HepG2 (cell line): ENCODE results near the gene CLCC1. TPM values are rescaled to one million over a fixed set of nuclear protein-coding genes. Genes with fewer than 3 reads are reported as not detected.

Source experiments
- ATAC-seq: fragments of 200-7000 bp; cut with Tn5 transposase; 3 replicates; pipeline ENCODE4 v1.9.1; 2020; ENCODE audit warnings: mild to moderate bottlenecking, moderate library complexity
- BruUV-seq: library from RNA; stranded (reverse); fragments of 400-500 nt; replicated peaks from 2 replicates; lab custom pipeline; 2021; lab: Mats Ljungman, UMichigan
- CTCF ChIA-PET: fragments of 300-600 bp; formaldehyde crosslinking; extraction: SDS; loops from one replicate; lab custom pipeline; 2021; ENCODE audit warnings: low total read pairs, inconsistent platforms, low intra/inter-chr PET ratio; lab: Yijun Ruan, JAX
- POLR2A ChIA-PET: fragments of 350-600 bp; sonication (Branson Sonifier 250); formaldehyde crosslinking; loops from one replicate; lab custom pipeline; 2020; ENCODE audit warnings: antibody characterized with exemption, inconsistent platforms; lab: Yijun Ruan, JAX
- DNase-seq: peaks from one replicate; pipeline ENCODE4 v3.0.0-alpha.2; 2015; ENCODE audit warnings: low spot score
- FAIRE-seq: peaks from 3 replicates; lab custom pipeline; 2011; peaks lifted over from hg19 to GRCh38; lab: Jason Lieb, UNC
- H2AFZ ChIP-seq: one replicate; pipeline ENCODE4 v1.6.1; 2011; ENCODE audit warnings: low read length, inconsistent platforms
- H3K27ac ChIP-seq: fragments of 300-600 bp; 3 replicates; pipeline ENCODE4 v1.8.0; 2011; ENCODE audit warnings: mixed run types, mild to moderate bottlenecking, mixed read lengths, low read length, inconsistent platforms; ENCODE audit not compliant: insufficient read depth; ENCODE audit errors: extremely low read length
- H3K27me3 ChIP-seq, 2 experiments: fragments of 200-600 bp in 1 of 2; 2 replicates in 1 of 2; 3 replicates in 1 of 2; pipeline versions ENCODE4 v1.6.0 to v1.8.0; 2011; ENCODE audit warnings: low read length in 2 of 2, mild to moderate bottlenecking in 2 of 2, moderate library complexity in 2 of 2, inconsistent platforms in 1 of 2; ENCODE audit not compliant: insufficient read depth in 2 of 2, control insufficient read depth in 1 of 2
- H3K36me3 ChIP-seq, 2 experiments: fragments of 200-600 bp in 1 of 2; replicated peaks in 1 of 2; 2 replicates in 1 of 2; 3 replicates in 1 of 2; pipeline versions ENCODE4 v1.5.1 to v1.8.0; 2011; ENCODE audit warnings: low read length in 2 of 2, inconsistent platforms in 1 of 2; ENCODE audit not compliant: insufficient read depth in 2 of 2, control insufficient read depth in 1 of 2
- H3K4me1 ChIP-seq: 2 replicates; pipeline ENCODE4 v1.5.1; 2012; ENCODE audit warnings: low read length, inconsistent platforms; ENCODE audit not compliant: insufficient read depth
- H3K4me2 ChIP-seq: 2 replicates; pipeline ENCODE4 v1.6.0; 2011; ENCODE audit warnings: low read depth, low read length, inconsistent platforms
- H3K4me3 ChIP-seq, 3 experiments: fragments of 200-600 bp in 1 of 3; sonication (generic), shearing (Covaris generic) in 1 of 3; replicated peaks in 1 of 3; 2 replicates each; pipeline ENCODE4 v1.5.1; 2011 to 2016; ENCODE audit warnings: low read length in 3 of 3, inconsistent platforms in 2 of 3, low read depth in 2 of 3, mild to moderate bottlenecking in 2 of 3, control low read depth in 1 of 3, mixed read lengths in 1 of 3; ENCODE audit not compliant: insufficient read depth in 1 of 3
- H3K79me2 ChIP-seq: one replicate; pipeline ENCODE4 v1.6.1; 2011; ENCODE audit warnings: low read length, inconsistent platforms; ENCODE audit not compliant: insufficient read depth
- H3K9ac ChIP-seq: 2 replicates; pipeline ENCODE4 v1.6.0; 2011; ENCODE audit warnings: mild to moderate bottlenecking, low read depth, low read length, inconsistent platforms; ENCODE audit not compliant: insufficient read depth
- H3K9me3 ChIP-seq: 2 replicates; pipeline ENCODE4 v1.5.1; 2012; ENCODE audit warnings: mild to moderate bottlenecking, low read length
- H4K20me1 ChIP-seq: 2 replicates; pipeline ENCODE4 v1.6.0; 2011; ENCODE audit warnings: inconsistent platforms, mild to moderate bottlenecking, low read length, moderate library complexity; ENCODE audit not compliant: insufficient read depth
- CREB1 ChIP-seq, 2 experiments: fragments of 450-650 bp in 1 of 2; IDR thresholded peaks; 2 replicates each; pipeline ENCODE4 v1.6.1; 2016 to 2017; ENCODE audit warnings: control low read depth in 1 of 2, mild to moderate bottlenecking in 1 of 2, missing compliant biosample characterization in 1 of 2, missing genetic modification characterization in 1 of 2
- ELF4 ChIP-seq: sonication (generic); formaldehyde crosslinking; IDR thresholded peaks from 2 replicates; pipeline ENCODE4 v1.5.0; 2020; ENCODE audit warnings: missing genetic modification reagents, mild to moderate bottlenecking, moderate library complexity, borderline replicate concordance
- FOXA3 ChIP-seq: IDR thresholded peaks from 2 replicates; pipeline ENCODE4 v1.6.1; 2016; ENCODE audit warnings: missing genetic modification reagents, missing compliant biosample characterization
- PAX8 ChIP-seq: sonication (generic); formaldehyde crosslinking; IDR thresholded peaks from 2 replicates; pipeline ENCODE4 v1.8.0; 2022; ENCODE audit warnings: mild to moderate bottlenecking, missing genetic modification reagents, borderline replicate concordance
- TBP ChIP-seq: sonication (generic); formaldehyde crosslinking; IDR thresholded peaks from 2 replicates; pipeline ENCODE4 v1.5.0; 2020; ENCODE audit warnings: missing genetic modification reagents
- ZBTB38 ChIP-seq: sonication (generic); formaldehyde crosslinking; IDR thresholded peaks from 2 replicates; pipeline ENCODE4 v1.5.1; 2020; ENCODE audit warnings: mild to moderate bottlenecking, missing genetic modification reagents
- ZFP36L2 ChIP-seq: sonication (generic); formaldehyde crosslinking; IDR thresholded peaks from 2 replicates; pipeline ENCODE4 v1.4.0; 2020; ENCODE audit warnings: missing genetic modification reagents
- ZNF710 ChIP-seq: sonication (generic); formaldehyde crosslinking; IDR thresholded peaks from 2 replicates; pipeline ENCODE4 v1.5.0; 2020; ENCODE audit warnings: mild to moderate bottlenecking, missing genetic modification reagents, borderline replicate concordance
- ZSCAN21 ChIP-seq: sonication (generic); formaldehyde crosslinking; IDR thresholded peaks from 2 replicates; pipeline ENCODE4 v1.8.0; 2022; ENCODE audit warnings: mild to moderate bottlenecking, missing genetic modification reagents, moderate library complexity, borderline replicate concordance
- ZSCAN30 ChIP-seq: sonication (generic); formaldehyde crosslinking; IDR thresholded peaks from 2 replicates; pipeline ENCODE4 v1.5.0; 2020; ENCODE audit warnings: mild to moderate bottlenecking, missing genetic modification reagents
- whole genome bisulfite sequencing: methylation state at CpG from one replicate; pipeline ENCODE4 v1.1.6; 2017; ENCODE audit warnings: low lambda C conversion rate; 5-methylcytosine and 5-hydroxymethylcytosine counted together
- in situ Hi-C: cut with HindIII; loops from 2 replicates; pipeline ENCODE4 v1.10.0; 2017; ENCODE audit warnings: low pct_unique_long_range_greater_than_20kb; ENCODE audit not compliant: extremely low pct_ligation_motif_present
- intact Hi-C: fragments of 100-400 bp; cut with micrococcal nuclease; formaldehyde crosslinking; loops from one replicate; pipeline ENCODE4 v1.10.0; 2022; ENCODE audit not compliant: unreplicated experiment
- polyA plus RNA-seq, 8 experiments: library from polyadenylated mRNA; depleted of rRNA in 3 of 8; stranded (reverse) in 7 of 8; unstranded in 1 of 8; fragments of >200 nt; fragmentation: Illumina TruSeq in 4 of 8; extraction: Trizol in 4 of 8; gene quantifications; 2 replicates each; pipeline versions ENCODE4 v1.2.1 to v1.2.3, GENCODE V29; 2011 to 2016; ENCODE audit warnings: low read depth in 4 of 8, missing spikeins in 1 of 8, mixed read lengths in 1 of 8; ENCODE audit not compliant: insufficient read depth in 1 of 8
- total RNA-seq, 5 experiments: library from RNA; depleted of rRNA; stranded (reverse); fragments of >200 nt; fragmentation: Illumina TruSeq; extraction: Trizol; gene quantifications; 2 replicates each; pipeline ENCODE4 v1.2.3, GENCODE V29; 2016; ENCODE audit warnings: low read depth in 1 of 5
- TF ChIP-seq, protein P1 (sequence below): sonication (generic); formaldehyde crosslinking; IDR thresholded peaks from 2 replicates; pipeline ENCODE4 v1.5.0; 2020; ENCODE audit warnings: missing genetic modification reagents
- TF ChIP-seq, protein P2 (sequence below): sonication (generic); formaldehyde crosslinking; IDR thresholded peaks from 2 replicates; pipeline ENCODE4 v1.4.0; 2020; ENCODE audit warnings: missing genetic modification reagents

The CLCC1 gene
- total and polyA plus RNA-seq, 2 of the 13 experiments (the other 11 are each of a cell fraction or from before 2014, with no cell fraction given) = 16.0 to 25.8 TPM

GRCh38 chr1:108961752-108962486 lies 1.4 kb downstream of the CLCC1 start:
- Histone ChIP-seq H3K27me3 (no peaks in the 10 kb centered on the region; a peak in 1 of 5 replicates), H2AFZ (no peak overlapping the region), H3K27ac (peak overlapping the region; percentile 92), H3K4me2 (peak overlapping the region; percentile 96), H3K9ac (peak overlapping the region; percentile 86), H3K4me1 (peaks cover 60% of the 10 kb centered on the region), H3K4me3 (peak overlapping the region; percentile 75 to 88 (median 87)), H3K36me3 (peaks cover 0 to 23% of the 10 kb centered on the region in 2 experiments; a peak in 2 of 5 replicates), H3K9me3 (no peaks in the 10 kb centered on the region), H3K79me2 (peaks cover 37% of the 10 kb centered on the region), H4K20me1 (no peaks in the 10 kb centered on the region)
- POLR2A ChIA-PET = interaction anchor here (0.6 kb wide), 1 partner anchor 56 kb away, joined by 8 read pairs; no protein-coding TSS in a partner anchor
- in situ Hi-C loops = no loop called here
- ATAC-seq (no peak), FAIRE-seq (no peak), DNase-seq (no peak)
- 54% methylated on average over 15 of the region's 15 CpGs for WGBS
- no TSS peak for BruUV-seq
- peak; percentile 20; the same call in 1 of the 2 replicates for TF ChIP-seq ZBTB38 (CRISPR knock-in tag)
- no peak for TF ChIP-seq PAX8 (CRISPR knock-in tag)
- TF ChIP-seq ZSCAN30 (CRISPR knock-in tag) = no peak
- TF ChIP-seq ELF4 = 0 out of 2 replicates have a peak, but pooled peaks have one; percentile 4
- TF ChIP-seq FOXA3 = no peak
- CTCF ChIA-PET = no interaction called here
- intact Hi-C loops = loop anchor here (2.0 to 10.0 kb wide), 2 partner anchors 81 to 153 kb away; partner anchors contain the start of genes ELAPOR1 and WDR47

- peaks cover 38% of the 10 kb centered on the region for H3K79me2 ChIP-seq
- no peak overlapping the region; the same call in 1 of the 2 replicates for H3K4me2 ChIP-seq
- peaks cover 60% of the 10 kb centered on the region for H3K4me1 ChIP-seq
- TF ChIP-seq ZFP36L2 (CRISPR knock-in tag) (no peak), ZNF710 (CRISPR knock-in tag) (no peak), ZSCAN21 (no peak), CREB1 (IDR thresholded peaks at IDR 0.05) (no peak), CREB1 (CRISPR knock-in tag; IDR thresholded peaks at IDR 0.05) (no peak), TBP (CRISPR knock-in tag) (no peak)
- TF ChIP-seq, protein P1, sequence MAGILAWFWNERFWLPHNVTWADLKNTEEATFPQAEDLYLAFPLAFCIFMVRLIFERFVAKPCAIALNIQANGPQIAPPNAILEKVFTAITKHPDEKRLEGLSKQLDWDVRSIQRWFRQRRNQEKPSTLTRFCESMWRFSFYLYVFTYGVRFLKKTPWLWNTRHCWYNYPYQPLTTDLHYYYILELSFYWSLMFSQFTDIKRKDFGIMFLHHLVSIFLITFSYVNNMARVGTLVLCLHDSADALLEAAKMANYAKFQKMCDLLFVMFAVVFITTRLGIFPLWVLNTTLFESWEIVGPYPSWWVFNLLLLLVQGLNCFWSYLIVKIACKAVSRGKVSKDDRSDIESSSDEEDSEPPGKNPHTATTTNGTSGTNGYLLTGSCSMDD (CRISPR knock-in tag) = no peak
- TF ChIP-seq, protein P2, sequence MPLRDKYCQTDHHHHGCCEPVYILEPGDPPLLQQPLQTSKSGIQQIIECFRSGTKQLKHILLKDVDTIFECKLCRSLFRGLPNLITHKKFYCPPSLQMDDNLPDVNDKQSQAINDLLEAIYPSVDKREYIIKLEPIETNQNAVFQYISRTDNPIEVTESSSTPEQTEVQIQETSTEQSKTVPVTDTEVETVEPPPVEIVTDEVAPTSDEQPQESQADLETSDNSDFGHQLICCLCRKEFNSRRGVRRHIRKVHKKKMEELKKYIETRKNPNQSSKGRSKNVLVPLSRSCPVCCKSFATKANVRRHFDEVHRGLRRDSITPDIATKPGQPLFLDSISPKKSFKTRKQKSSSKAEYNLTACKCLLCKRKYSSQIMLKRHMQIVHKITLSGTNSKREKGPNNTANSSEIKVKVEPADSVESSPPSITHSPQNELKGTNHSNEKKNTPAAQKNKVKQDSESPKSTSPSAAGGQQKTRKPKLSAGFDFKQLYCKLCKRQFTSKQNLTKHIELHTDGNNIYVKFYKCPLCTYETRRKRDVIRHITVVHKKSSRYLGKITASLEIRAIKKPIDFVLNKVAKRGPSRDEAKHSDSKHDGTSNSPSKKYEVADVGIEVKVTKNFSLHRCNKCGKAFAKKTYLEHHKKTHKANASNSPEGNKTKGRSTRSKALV (CRISPR knock-in tag) = no peak
Observed at GRCh38 chr1:108961198-108961597, 2.1 kb downstream of the CLCC1 start.

More at GRCh38 chr1:108961198-108961597, 2.1 kb downstream of the CLCC1 start:
- Histone ChIP-seq H3K9ac (no peak overlapping the region), H4K20me1 (no peaks in the 10 kb centered on the region), H3K27ac (no peak overlapping the region), H3K36me3 (peaks cover 0 to 23% of the 10 kb centered on the region in 2 experiments; a peak in 2 of 5 replicates), H2AFZ (no peak overlapping the region), H3K9me3 (no peaks in the 10 kb centered on the region), H3K27me3 (no peaks in the 10 kb centered on the region; a peak in 1 of 5 replicates), H3K4me3 (no peak overlapping the region)
- ChIA-PET CTCF (no interaction called here), POLR2A (interaction anchor here (0.6 kb wide), 1 partner anchor 57 kb away, joined by 8 read pairs; no protein-coding TSS in a partner anchor)
- FAIRE-seq = no peak
- in situ Hi-C loops = no loop called here
- DNase-seq = no peak
- intact Hi-C loops = loop anchor here (10.0 kb wide), 1 partner anchor 154 kb away; the partner anchor contains the start of gene ELAPOR1
- no TSS peak for BruUV-seq
- ATAC-seq = no peak
- 86% methylated on average over 9 of the region's 9 CpGs for WGBS
